ENCODE measurements around the gene JMY.
A peak's percentile ranks its signal among the peaks of the same experiment; 100 is the strongest.

JMY gene

GRCh38 chr5:79235634-79236361, at the start of gene JMY:
JMY (plus strand) TSS chr5:79236131; CDS start chr5:79236651, 520 bp downstream.
- peak; percentile 69 to 74 for DNase-seq (ENCODE audit: low read depth in 2 of 2)

GRCh38 chr5:79186455-79186854, 49.5 kb upstream of the JMY start:
- no peak for DNase-seq (ENCODE audit: low read depth in 2 of 2)

GRCh38 chr5:79189439-79190234, 46.3 kb upstream of the JMY start:
- no peak for DNase-seq (ENCODE audit: low read depth in 2 of 2)

GRCh38 chr5:79190235-79190529, 45.7 kb upstream of the JMY start:
- DNase-seq (ENCODE audit: low read depth in 2 of 2), result no peak

GRCh38 chr5:79191457-79191856, 44.5 kb upstream of the JMY start:
- DNase-seq (ENCODE audit: low read depth in 2 of 2), result no peak

GRCh38 chr5:79193643-79194042, 42.3 kb upstream of the JMY start:
- DNase-seq (ENCODE audit: low read depth in 2 of 2), result no peak

GRCh38 chr5:79200573-79201183, 35.3 kb upstream of the JMY start:
- DNase-seq (ENCODE audit: low read depth in 2 of 2), result no peak

- DNase-seq (ENCODE audit: low read depth in 2 of 2), result no peak
These were observed 34.7 kb upstream of the JMY start for GRCh38 chr5:79201206-79201605.

GRCh38 chr5:79202076-79202475, 33.9 kb upstream of the JMY start:
- DNase-seq (ENCODE audit: low read depth in 2 of 2), result no peak

- no peak for DNase-seq (ENCODE audit: low read depth in 2 of 2)
These were observed 30.0 kb upstream of the JMY start for GRCh38 chr5:79205965-79206364.

- DNase-seq (ENCODE audit: low read depth in 2 of 2), result no peak
These were observed 29.4 kb upstream of the JMY start for GRCh38 chr5:79206541-79206940.

GRCh38 chr5:79209505-79209904, 26.4 kb upstream of the JMY start:
- no peak for DNase-seq (ENCODE audit: low read depth in 2 of 2)

GRCh38 chr5:79224286-79224984, 11.5 kb upstream of the JMY start:
- no peak for DNase-seq (ENCODE audit: low read depth in 2 of 2)

GRCh38 chr5:79225026-79225425, 10.9 kb upstream of the JMY start:
- DNase-seq (ENCODE audit: low read depth in 2 of 2), result no peak

GRCh38 chr5:79225441-79225840, 10.5 kb upstream of the JMY start:
- DNase-seq (ENCODE audit: low read depth in 2 of 2), result no peak

- no peak for DNase-seq (ENCODE audit: low read depth in 2 of 2)
These were observed 8.4 kb upstream of the JMY start for GRCh38 chr5:79227484-79228025.

- DNase-seq (ENCODE audit: low read depth in 2 of 2), result no peak
These were observed 6.4 kb upstream of the JMY start for GRCh38 chr5:79229357-79230174.

- DNase-seq (ENCODE audit: low read depth in 2 of 2), result no peak
These were observed 684 bp upstream of the JMY start for GRCh38 chr5:79235261-79235633.

GRCh38 chr5:79236362-79236969, 535 bp downstream of the JMY start:
- DNase-seq (ENCODE audit: low read depth in 2 of 2), result peak; percentile 2 to 8

GRCh38 chr5:79236970-79237739, 1.2 kb downstream of the JMY start:
- DNase-seq (ENCODE audit: low read depth in 2 of 2), result peak; percentile 7 to 24

Data from stimulated activated CD4-positive, alpha-beta T cell treated with anti-CD3 and anti-CD28 coated beads, Interleukin-12 subunit alpha, Interleukin-12 subunit beta, amount 100 ng/mL, for 24 hours (primary cell).